OCI-LY7 (cell line): ENCODE results near the gene FOXI1. TPM values are rescaled to one million over a fixed set of nuclear protein-coding genes. Genes with fewer than 3 reads are reported as not detected.

Experiments
- BruUV-seq: library from RNA; stranded (reverse); fragments of 400-500 nt; replicated peaks from 2 replicates; lab custom pipeline; 2021; lab: Mats Ljungman, UMichigan
- CTCF ChIA-PET: fragments of 300-600 bp; sonication (Branson Sonifier 250); formaldehyde crosslinking; loops from one replicate; lab custom pipeline; 2022; ENCODE audit warnings: antibody characterized with exemption; ENCODE audit not compliant: unreplicated experiment; lab: Charles Lee
- POLR2A ChIA-PET: fragments of 300-600 bp; sonication (Branson Sonifier 250); formaldehyde crosslinking; loops from one replicate; lab custom pipeline; 2022; ENCODE audit warnings: antibody characterized with exemption; lab: Charles Lee
- DNase-seq: peaks from one replicate; pipeline ENCODE4 v3.0.0-alpha.2; 2015; ENCODE audit warnings: low spot score
- H2AFZ ChIP-seq: fragments of 200-600 bp; sonication (generic), shearing (Covaris generic); 2 replicates; pipeline ENCODE4 v1.6.1; 2014; ENCODE audit warnings: mild to moderate bottlenecking, antibody characterized with exemption, low read length, moderate library complexity
- H3K27ac ChIP-seq: fragments of 200-600 bp; sonication (generic); 2 replicates; pipeline ENCODE4 v1.5.1; 2014; ENCODE audit warnings: mixed run types, low read depth, mild to moderate bottlenecking, moderate library complexity, low read length, inconsistent platforms; ENCODE audit not compliant: poor library complexity, severe bottlenecking
- H3K36me3 ChIP-seq: fragments of 200-600 bp; sonication (generic); 2 replicates; pipeline ENCODE4 v1.6.1; 2014; ENCODE audit warnings: mild to moderate bottlenecking, antibody characterized with exemption, low read length, moderate library complexity, mixed read lengths; ENCODE audit not compliant: insufficient read depth
- H3K4me1 ChIP-seq: fragments of 200-600 bp; sonication (generic); 2 replicates; pipeline ENCODE4 v1.5.1; 2014; ENCODE audit warnings: mild to moderate bottlenecking, low read length; ENCODE audit not compliant: insufficient read depth, poor library complexity, severe bottlenecking
- H3K4me2 ChIP-seq: fragments of 200-600 bp; sonication (generic); 2 replicates; pipeline ENCODE4 v1.6.1; 2014; ENCODE audit warnings: mild to moderate bottlenecking, low read length
- H3K4me3 ChIP-seq: fragments of 200-600 bp; sonication (generic); 2 replicates; pipeline ENCODE4 v1.5.1; 2014; ENCODE audit warnings: mild to moderate bottlenecking, low read depth, low read length; ENCODE audit not compliant: poor library complexity, severe bottlenecking
- H3K79me2 ChIP-seq: fragments of 200-600 bp; sonication (generic); 2 replicates; pipeline ENCODE4 v1.6.1; 2016; ENCODE audit warnings: low read depth, mild to moderate bottlenecking, low read length, moderate library complexity, mixed read lengths; ENCODE audit not compliant: insufficient read depth
- H3K9me2 ChIP-seq: fragments of 200-600 bp; sonication (generic); 2 replicates; pipeline ENCODE4 v1.6.1; 2016; ENCODE audit warnings: mild to moderate bottlenecking, low read length, mixed read lengths; ENCODE audit not compliant: insufficient read depth
- H3K9me3 ChIP-seq: fragments of 200-600 bp; sonication (generic); 2 replicates; pipeline ENCODE4 v1.6.1; 2014; ENCODE audit warnings: mild to moderate bottlenecking, mixed run types, low read length, mixed read lengths
- H4K20me1 ChIP-seq: fragments of 200-600 bp; sonication (generic); 2 replicates; pipeline ENCODE4 v1.6.1; 2014; ENCODE audit warnings: mild to moderate bottlenecking, antibody characterized with exemption, low read length, moderate library complexity, mixed read lengths; ENCODE audit not compliant: insufficient read depth
- EZH2phosphoT487 ChIP-seq: fragments of 200-600 bp; sonication (generic); IDR thresholded peaks from 2 replicates; pipeline ENCODE4 v1.6.1; 2018; ENCODE audit warnings: low read depth, borderline replicate concordance, mild to moderate bottlenecking, mixed run types, antibody characterized with exemption, low read length, moderate library complexity, mixed read lengths
- intact Hi-C: fragments of 100-400 bp; cut with micrococcal nuclease; formaldehyde crosslinking; loops from one replicate; pipeline ENCODE4 v1.10.0; 2022; ENCODE audit not compliant: unreplicated experiment
- total RNA-seq, 2 experiments: library from RNA; depleted of rRNA in 1 of 2; stranded (reverse); fragments of >200 nt in 1 of 2; shearing (Covaris generic) in 1 of 2; gene quantifications; 2 replicates each; pipeline ENCODE4 v1.2.3, GENCODE V29; 2014 to 2022
- TF ChIP-seq, protein P1 (sequence below): fragments of 200-600 bp; sonication (generic); conservative IDR thresholded peaks from 2 replicates; pipeline ENCODE4 v1.5.1; 2014; ENCODE audit warnings: mild to moderate bottlenecking, antibody characterized with exemption, low read length, moderate library complexity, mixed read lengths

Gene FOXI1
- total RNA-seq, 2 experiments from 2014 or later: not detected

DNA sequence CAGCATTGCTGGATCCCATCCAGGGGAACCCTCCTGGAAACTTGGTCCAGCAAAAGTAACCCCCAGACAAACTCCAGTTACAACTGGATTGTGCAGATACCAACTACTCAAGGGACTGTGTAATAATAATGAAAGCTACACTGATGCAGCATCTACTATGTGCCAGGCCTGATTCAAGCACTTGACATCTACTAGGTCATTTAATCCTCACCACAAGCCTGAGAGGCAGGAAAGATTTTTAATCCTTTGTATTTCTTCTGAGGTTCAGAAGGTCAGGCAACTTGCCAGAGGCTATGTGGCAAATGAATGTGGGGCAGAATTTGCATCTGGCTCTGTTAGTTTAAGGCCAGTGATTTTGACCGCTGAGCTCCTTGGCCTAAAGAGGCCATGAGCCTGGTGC, 29.5 kb upstream of the FOXI1 start:
- Histone ChIP-seq H4K20me1 (no peaks in the 10 kb centered on the region), H3K27ac (no peak overlapping the region), H3K9me3 (no peaks in the 10 kb centered on the region), H3K4me1 (no peaks in the 10 kb centered on the region), H3K4me2 (no peak overlapping the region), H3K36me3 (peaks cover 86% of the 10 kb centered on the region), H3K79me2 (no peaks in the 10 kb centered on the region), H2AFZ (no peak overlapping the region), H3K9me2 (no peaks in the 10 kb centered on the region), H3K4me3 (no peak overlapping the region)
- no peak for TF ChIP-seq EZH2phosphoT487
- TF ChIP-seq, protein P1, sequence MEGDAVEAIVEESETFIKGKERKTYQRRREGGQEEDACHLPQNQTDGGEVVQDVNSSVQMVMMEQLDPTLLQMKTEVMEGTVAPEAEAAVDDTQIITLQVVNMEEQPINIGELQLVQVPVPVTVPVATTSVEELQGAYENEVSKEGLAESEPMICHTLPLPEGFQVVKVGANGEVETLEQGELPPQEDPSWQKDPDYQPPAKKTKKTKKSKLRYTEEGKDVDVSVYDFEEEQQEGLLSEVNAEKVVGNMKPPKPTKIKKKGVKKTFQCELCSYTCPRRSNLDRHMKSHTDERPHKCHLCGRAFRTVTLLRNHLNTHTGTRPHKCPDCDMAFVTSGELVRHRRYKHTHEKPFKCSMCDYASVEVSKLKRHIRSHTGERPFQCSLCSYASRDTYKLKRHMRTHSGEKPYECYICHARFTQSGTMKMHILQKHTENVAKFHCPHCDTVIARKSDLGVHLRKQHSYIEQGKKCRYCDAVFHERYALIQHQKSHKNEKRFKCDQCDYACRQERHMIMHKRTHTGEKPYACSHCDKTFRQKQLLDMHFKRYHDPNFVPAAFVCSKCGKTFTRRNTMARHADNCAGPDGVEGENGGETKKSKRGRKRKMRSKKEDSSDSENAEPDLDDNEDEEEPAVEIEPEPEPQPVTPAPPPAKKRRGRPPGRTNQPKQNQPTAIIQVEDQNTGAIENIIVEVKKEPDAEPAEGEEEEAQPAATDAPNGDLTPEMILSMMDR: no peak
- ChIA-PET CTCF (no interaction called here), POLR2A (no interaction called here)
- intact Hi-C loops: no loop called here
- no TSS peak for BruUV-seq
- no peak for DNase-seq

DNA sequence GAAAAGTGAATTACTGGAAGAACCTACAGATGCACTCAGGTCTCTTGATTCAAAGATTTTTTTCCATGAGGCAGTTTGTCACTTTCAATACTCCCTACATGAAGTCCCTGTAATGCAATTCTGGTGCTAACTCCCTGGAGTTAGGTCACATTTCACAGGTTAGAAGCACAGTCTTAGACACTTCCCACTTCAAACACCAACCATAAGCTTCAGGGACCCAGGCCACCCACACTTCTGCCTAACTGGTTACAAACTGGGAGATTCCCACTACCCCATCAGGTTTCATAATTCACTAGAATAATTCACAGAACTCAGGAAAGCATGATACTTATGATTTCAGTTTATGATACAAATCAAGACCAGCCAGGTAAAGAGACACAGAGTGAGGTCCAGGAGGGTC, 29.0 kb upstream of the FOXI1 start:
- intact Hi-C loops: no loop called here
- Histone ChIP-seq H3K79me2 (no peaks in the 10 kb centered on the region), H3K9me2 (no peaks in the 10 kb centered on the region), H3K4me1 (no peaks in the 10 kb centered on the region), H3K9me3 (no peaks in the 10 kb centered on the region), H3K4me3 (no peak overlapping the region), H4K20me1 (no peaks in the 10 kb centered on the region), H3K36me3 (peaks cover 86% of the 10 kb centered on the region), H3K4me2 (no peak overlapping the region), H3K27ac (no peak overlapping the region), H2AFZ (no peak overlapping the region)
- no peak for DNase-seq
- BruUV-seq: no TSS peak
- ChIA-PET CTCF (no interaction called here), POLR2A (no interaction called here)
- TF ChIP-seq EZH2phosphoT487: no peak
- TF ChIP-seq, protein P1: no peak

DNA sequence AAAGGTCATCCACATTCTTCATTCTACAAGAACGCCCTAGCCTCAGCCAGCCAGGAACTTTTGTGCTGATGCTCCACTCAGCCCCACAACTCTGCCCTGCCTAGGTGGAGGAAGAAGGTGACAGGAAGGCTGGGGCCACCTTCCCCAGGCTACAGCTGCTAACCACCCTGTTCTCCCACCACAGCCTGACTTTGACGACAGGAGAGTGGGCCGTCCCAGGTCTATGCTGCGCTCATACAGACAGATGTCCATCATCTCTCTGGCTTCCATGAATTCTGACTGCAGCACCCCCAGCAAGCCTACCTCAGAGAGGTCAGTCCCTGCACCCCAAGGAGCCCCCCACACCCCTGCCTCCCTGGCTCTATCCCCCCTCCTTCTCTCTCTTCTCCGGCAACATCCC, 28.2 kb upstream of the FOXI1 start:
- intact Hi-C loops: no loop called here
- Histone ChIP-seq H3K9me2 (no peaks in the 10 kb centered on the region), H2AFZ (no peak overlapping the region), H4K20me1 (no peaks in the 10 kb centered on the region), H3K4me1 (no peaks in the 10 kb centered on the region), H3K4me3 (no peak overlapping the region), H3K27ac (no peak overlapping the region), H3K9me3 (no peaks in the 10 kb centered on the region), H3K4me2 (no peak overlapping the region), H3K79me2 (no peaks in the 10 kb centered on the region), H3K36me3 (peaks cover 86% of the 10 kb centered on the region)
- no TSS peak for BruUV-seq
- DNase-seq: no peak
- CTCF ChIA-PET: interaction anchor here (0.9 kb wide), 1 partner anchor 14 kb away, joined by 3 read pairs; no protein-coding TSS in a partner anchor
- POLR2A ChIA-PET: no interaction called here
- TF ChIP-seq, protein P1: no peak
- TF ChIP-seq EZH2phosphoT487: no peak
